Stimulated activated CD8-positive, alpha-beta memory T cell treated with anti-CD3 and anti-CD28 coated beads, Interleukin-4, amount 100 ng/mL, for 48 hours (primary cell): ENCODE measurements around the gene CNN3.
"Not testable (repeated sequence)": the region's sequence is repeated elsewhere in the genome, so short reads cannot be mapped to it uniquely, and the experiment has no call there.

Experiments used
- DNase-seq: peaks from one replicate; pipeline ENCODE4 v3.0.0-alpha.2; 2020

The CNN3 gene

GRCh38 chr1:94949681-94950661, 23.1 kb upstream of the CNN3 start:
- DNase-seq, result no peak

GRCh38 chr1:94947437-94947836, 20.5 kb upstream of the CNN3 start:
- no peak for DNase-seq

- no peak for DNase-seq
Measured at GRCh38 chr1:94946886-94947285, 20.0 kb upstream of the CNN3 start.

GRCh38 chr1:94942171-94943128, 15.5 kb upstream of the CNN3 start:
- no peak for DNase-seq

GRCh38 chr1:94941480-94941879, 14.6 kb upstream of the CNN3 start:
- not testable (repeated sequence) for DNase-seq

GRCh38 chr1:94940738-94941137, 13.8 kb upstream of the CNN3 start:
- no peak for DNase-seq

GRCh38 chr1:94937820-94938219, 10.9 kb upstream of the CNN3 start:
- no peak for DNase-seq

- DNase-seq, result no peak
Measured at GRCh38 chr1:94936861-94937620, 10.1 kb upstream of the CNN3 start.

- DNase-seq, result no peak
Measured at GRCh38 chr1:94935476-94935875, 8.6 kb upstream of the CNN3 start.

- no peak for DNase-seq
Measured at GRCh38 chr1:94935034-94935433, 8.1 kb upstream of the CNN3 start.

- DNase-seq, result no peak
Measured at GRCh38 chr1:94934551-94934950, 7.6 kb upstream of the CNN3 start.

GRCh38 chr1:94931254-94931841, 4.4 kb upstream of the CNN3 start:
- no peak for DNase-seq

- DNase-seq, result no peak
Measured at GRCh38 chr1:94929351-94930217, 2.7 kb upstream of the CNN3 start.

- DNase-seq, result no peak
Measured at GRCh38 chr1:94928293-94928939, 1.5 kb upstream of the CNN3 start.

GRCh38 chr1:94927405-94928175, 680 bp upstream of the CNN3 start:
- DNase-seq, result peak; percentile 26

- peak; percentile 42 for DNase-seq
Measured at GRCh38 chr1:94926126-94926914, 590 bp downstream of the CNN3 start.

GRCh38 chr1:94925561-94926125, 1.3 kb downstream of the CNN3 start:
- peak; percentile 25 for DNase-seq

- DNase-seq, result no peak
Measured at GRCh38 chr1:94925004-94925403, 1.9 kb downstream of the CNN3 start.
